GM12801 (cell line): Measurements from ENCODE around the gene MKNK2.

Experiments
- TF ChIP-seq, protein P1 (sequence below): IDR thresholded peaks from one replicate; pipeline ENCODE4 v1.5.1; 2011; ENCODE audit warnings: control low read depth; ENCODE audit not compliant: insufficient read length; ENCODE audit errors: extremely low read depth

MKNK2 gene

DNA sequence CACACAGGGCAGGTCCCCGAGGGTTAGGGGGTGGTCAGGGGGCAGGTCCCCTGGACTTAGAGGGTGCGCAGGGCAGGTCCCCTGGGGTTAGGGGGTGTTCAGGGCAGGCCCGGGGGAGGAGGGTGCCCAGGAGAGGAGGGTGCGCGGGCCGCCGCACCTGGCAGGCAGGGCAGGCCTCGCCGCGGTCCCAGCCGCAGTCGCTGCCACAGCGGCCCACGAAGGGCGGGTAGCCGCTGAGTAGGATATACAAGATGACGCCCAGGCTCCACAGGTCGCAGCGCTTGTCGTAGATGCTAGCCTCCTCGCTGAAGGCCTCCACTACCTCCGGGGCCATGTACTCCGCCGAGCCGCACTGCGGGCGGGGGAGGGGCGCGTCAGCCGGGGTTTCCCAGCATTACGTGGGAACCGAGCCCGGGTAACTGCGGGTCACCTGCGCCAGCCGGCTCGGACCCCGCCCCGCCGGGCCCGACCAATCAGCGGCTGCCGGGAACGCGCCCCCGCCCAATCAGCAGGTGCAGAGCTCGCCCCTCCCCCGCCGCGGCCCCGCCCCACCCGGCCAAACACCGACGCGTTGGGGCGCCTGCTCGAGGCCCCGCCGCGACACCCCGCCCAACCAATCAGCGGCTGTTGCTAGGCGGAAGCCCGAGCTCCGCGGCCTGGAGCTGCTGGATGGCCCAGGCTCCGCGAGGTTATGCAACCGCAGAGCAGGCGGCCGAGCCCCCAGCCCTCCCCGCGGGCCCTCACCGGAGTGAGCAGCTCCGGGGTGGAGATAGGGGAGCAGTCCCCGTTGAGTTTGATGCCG lies 9.2 kb downstream of the MKNK2 start:
- TF ChIP-seq, protein P1, sequence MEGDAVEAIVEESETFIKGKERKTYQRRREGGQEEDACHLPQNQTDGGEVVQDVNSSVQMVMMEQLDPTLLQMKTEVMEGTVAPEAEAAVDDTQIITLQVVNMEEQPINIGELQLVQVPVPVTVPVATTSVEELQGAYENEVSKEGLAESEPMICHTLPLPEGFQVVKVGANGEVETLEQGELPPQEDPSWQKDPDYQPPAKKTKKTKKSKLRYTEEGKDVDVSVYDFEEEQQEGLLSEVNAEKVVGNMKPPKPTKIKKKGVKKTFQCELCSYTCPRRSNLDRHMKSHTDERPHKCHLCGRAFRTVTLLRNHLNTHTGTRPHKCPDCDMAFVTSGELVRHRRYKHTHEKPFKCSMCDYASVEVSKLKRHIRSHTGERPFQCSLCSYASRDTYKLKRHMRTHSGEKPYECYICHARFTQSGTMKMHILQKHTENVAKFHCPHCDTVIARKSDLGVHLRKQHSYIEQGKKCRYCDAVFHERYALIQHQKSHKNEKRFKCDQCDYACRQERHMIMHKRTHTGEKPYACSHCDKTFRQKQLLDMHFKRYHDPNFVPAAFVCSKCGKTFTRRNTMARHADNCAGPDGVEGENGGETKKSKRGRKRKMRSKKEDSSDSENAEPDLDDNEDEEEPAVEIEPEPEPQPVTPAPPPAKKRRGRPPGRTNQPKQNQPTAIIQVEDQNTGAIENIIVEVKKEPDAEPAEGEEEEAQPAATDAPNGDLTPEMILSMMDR = no peak

DNA sequence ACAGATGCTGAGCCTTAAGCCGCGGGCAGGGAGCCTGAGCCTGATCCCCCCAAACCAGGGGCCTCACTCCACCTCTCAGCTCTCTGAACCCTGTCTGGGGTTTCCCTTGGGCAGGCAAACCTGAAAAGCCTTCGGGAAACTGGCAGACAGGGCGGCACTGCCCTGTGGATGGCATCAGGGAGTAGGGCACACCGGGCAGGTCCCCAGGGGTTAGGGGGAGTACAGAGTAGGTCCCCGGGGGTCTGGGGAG lies 9.7 kb downstream of the MKNK2 start:
- TF ChIP-seq, protein P1 = no peak

DNA sequence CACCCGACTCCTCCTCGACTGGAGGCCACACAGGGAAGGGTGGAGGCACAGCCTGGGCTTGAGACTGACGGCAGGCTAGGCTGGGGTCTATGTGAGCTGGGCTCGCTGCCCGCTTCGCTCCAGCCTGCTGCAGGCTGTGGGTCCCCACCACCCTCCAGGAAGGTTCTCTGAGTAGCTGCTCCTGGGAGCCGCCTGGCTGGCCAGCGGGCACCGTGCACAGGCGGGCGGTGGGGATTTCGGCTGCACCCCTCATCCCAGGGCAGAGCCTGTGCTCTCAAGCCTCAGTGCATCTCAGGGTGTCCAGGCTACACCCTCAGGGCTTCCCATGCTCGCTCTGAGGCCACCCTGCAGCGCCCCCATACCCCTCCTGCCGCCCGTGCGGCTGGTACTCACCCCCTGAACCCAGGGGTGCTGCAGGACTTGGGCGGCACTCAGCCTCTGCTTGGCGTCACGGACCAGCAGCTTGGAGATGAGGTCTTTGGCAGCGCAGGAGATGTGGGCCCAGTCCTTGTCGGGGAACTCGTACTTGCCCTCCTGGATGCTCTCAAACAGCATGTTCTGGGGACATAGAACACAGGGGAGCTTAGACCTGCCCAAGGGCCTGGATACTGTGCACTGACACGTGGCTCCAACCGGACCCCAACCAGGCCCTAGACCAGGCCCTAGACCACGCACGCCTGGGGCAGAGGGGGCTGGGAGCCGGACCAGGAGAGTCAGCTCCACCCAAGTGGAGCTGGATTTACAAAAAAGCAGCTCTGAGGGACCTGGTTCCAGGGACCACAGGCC lies 10.2 kb downstream of the MKNK2 start:
- TF ChIP-seq, protein P1 = no peak

DNA sequence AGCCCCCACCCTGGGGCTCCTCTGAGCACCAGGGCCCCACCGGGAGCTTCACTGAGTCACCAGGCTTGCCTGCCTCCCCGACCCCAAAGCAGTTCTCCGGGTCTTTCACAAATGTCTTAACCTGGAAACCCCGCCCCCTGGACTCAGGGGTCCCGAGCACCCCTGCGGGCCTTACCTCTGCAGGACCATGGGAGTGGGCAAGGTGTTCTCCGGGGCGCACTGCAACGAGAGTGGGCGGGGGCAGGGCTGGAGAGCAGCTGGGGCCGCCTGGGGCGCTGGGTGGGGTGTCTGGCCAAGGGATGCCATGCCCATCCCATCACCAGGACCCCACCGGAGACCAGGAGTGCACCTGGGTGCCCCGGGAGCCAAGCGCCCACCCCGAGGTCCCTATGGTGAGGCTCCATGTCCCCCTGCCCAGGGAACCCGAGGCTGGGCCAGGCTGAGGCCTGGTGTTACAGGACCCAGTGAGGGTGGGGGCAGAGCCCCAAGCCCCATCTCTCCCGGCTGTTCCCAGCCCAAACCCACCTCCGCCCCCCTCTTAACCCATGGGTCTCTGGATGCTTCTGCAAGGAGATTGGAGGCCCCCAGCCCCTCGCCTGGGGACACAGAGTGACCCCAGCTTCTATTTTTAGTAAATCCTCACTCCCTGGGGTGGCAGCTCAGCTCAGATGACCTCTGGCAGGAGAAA lies 10.9 kb downstream of the MKNK2 start:
- TF ChIP-seq, protein P1 = no peak

DNA sequence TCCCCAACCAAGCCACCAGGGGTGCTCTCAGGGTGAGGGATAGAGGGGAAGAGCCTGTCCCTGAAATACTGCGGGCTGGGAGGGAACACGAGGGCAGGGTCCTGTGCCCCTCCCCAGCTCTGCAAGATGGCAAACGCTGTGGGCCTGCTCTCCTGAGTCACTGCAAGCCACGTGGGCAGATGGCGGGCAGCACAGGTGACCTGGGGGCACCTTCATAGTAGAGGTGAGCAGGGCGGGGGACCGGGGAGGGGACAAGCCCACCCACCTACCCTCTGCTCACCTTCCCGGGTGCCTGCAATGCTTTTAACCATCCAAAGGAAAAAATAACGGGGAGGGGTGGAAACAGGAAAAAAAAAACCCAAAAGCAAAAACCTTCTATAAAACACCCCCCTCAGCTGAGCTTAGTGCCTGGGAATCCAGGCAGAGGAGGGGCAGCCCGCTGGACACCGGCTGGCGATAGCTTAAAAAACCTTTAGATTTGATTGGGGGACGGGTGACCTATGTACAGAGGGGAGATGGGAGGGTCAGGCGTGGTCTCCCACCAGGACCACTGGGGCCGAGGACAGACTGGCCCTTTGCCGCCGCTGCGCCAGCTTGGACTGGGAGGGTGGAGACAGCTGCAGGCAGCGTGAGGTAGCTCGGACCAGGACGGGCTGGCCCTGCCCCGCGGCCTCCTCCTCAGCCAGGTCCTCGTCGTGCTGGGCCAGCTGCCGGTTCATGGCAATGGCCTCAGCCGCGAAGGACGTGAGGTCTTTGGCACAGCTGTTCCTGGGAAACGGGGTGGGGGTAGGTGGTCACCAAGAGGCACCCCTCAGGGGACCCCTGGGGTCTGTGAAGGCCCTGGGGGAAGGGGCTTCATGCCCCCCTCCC lies 11.7 kb downstream of the MKNK2 start:
- TF ChIP-seq, protein P1 = no peak

DNA sequence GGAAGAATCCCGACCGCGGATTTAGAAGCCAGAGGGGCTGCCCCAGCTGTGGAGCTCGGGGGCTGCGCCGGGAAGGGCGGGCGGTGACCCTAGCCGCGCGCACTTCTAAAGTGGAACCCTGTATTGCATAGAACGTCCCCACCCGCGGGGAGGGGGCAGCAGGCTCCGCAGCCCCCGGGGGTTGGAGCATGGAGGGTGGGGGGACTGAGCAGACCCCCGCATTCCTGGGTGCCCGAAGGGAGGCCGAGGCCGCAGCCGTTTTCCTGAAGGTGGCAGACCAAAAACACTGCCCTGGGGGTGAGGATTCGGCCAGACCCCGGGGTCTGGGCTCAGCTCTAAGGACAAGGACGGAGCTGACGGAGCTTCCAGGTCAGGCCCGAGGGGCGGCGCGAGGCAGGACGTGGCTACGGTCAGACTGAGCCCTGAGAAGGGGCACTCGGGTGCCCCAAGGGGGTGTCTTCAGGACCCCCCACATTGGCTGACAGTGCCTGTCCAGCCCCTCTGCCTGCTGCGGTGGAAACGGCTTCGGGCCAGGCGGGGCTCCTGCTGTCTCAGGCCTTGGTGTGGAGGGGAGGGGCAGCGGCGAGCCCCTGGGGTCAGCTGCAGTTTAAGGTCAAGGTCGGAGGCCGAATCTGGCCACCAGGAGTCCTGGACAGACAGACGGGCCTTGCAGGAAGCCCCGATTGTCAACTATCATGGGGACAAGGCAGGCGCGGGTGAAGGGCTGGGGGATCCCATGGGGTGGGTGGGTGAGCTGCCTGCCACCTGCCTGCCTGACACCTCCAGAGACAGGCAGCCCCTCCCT lies 12.6 kb downstream of the MKNK2 start:
- TF ChIP-seq, protein P1 = no peak
